Spleen (tissue), 11 donors: ENCODE measurements around the gene HSPB2. TPM values are rescaled to one million over a fixed set of nuclear protein-coding genes. Genes with fewer than 3 reads are reported as not detected.
A peak's percentile ranks its signal among the peaks of the same experiment; 100 is the strongest.

ENCODE experiments used
- DNase-seq: peaks from one replicate; pipeline ENCODE4 v3.0.0-alpha.2; 2020
- H3K27ac ChIP-seq, 8 donors: fragments of 200-600 bp; sonication (generic) in 7 of 8; 1 replicate in 4 of 8; 2 replicates in 4 of 8; pipeline versions ENCODE4 v1.5.0 to v1.8.0; 2016 to 2021; ENCODE audit warnings: inconsistent platforms in 4 of 8, mild to moderate bottlenecking in 4 of 8, moderate library complexity in 1 of 8
- H3K27me3 ChIP-seq, 7 donors: fragments of 200-600 bp; sonication (generic) in 6 of 7; replicated peaks in 1 of 7; 1 replicate in 4 of 7; 2 replicates in 3 of 7; pipeline versions ENCODE4 v1.5.0 to v1.8.0; 2016 to 2021; ENCODE audit warnings: inconsistent platforms in 3 of 7, mild to moderate bottlenecking in 1 of 7
- H3K36me3 ChIP-seq, 6 donors: fragments of 200-600 bp; sonication (generic) in 5 of 6; 1 replicate in 4 of 6; 2 replicates in 2 of 6; pipeline versions ENCODE4 v1.5.0 to v1.8.0; 2016 to 2021; ENCODE audit warnings: inconsistent platforms in 2 of 6
- H3K4me1 ChIP-seq, 6 donors: fragments of 200-600 bp; sonication (generic) in 5 of 6; 1 replicate in 3 of 6; 2 replicates in 3 of 6; pipeline versions ENCODE4 v1.5.0 to v1.8.0; 2016 to 2021; ENCODE audit warnings: inconsistent platforms in 3 of 6
- H3K4me3 ChIP-seq, 8 donors: fragments of 200-600 bp; sonication (generic) in 7 of 8; 1 replicate in 4 of 8; 2 replicates in 4 of 8; pipeline versions ENCODE4 v1.5.0 to v1.8.0; 2016 to 2021; ENCODE audit warnings: inconsistent platforms in 4 of 8, mild to moderate bottlenecking in 4 of 8, moderate library complexity in 2 of 8
- H3K9me3 ChIP-seq, 8 donors: fragments of 200-600 bp; sonication (generic) in 7 of 8; 1 replicate in 4 of 8; 2 replicates in 4 of 8; pipeline versions ENCODE4 v1.5.0 to v1.8.0; 2016 to 2021; ENCODE audit warnings: inconsistent platforms in 4 of 8
- CTCF ChIP-seq, 11 experiments: fragments of 200-600 bp in 7 of 11; fragments of 450-650 bp in 4 of 11; sonication (generic) in 4 of 11; IDR thresholded peaks in 8 of 11; conservative IDR thresholded peaks in 3 of 11; 1 replicate in 7 of 11; 2 replicates in 4 of 11; pipeline versions ENCODE4 v1.4.0 to v1.8.0; 2016 to 2021; ENCODE audit warnings: antibody characterized with exemption in 11 of 11, inconsistent platforms in 4 of 11, mild to moderate bottlenecking in 1 of 11
- POLR2A ChIP-seq, 3 donors: fragments of 450-650 bp; IDR thresholded peaks; one replicate each; pipeline ENCODE4 v1.5.1; 2017; ENCODE audit warnings: antibody characterized with exemption in 3 of 3, mild to moderate bottlenecking in 1 of 3
- POLR2AphosphoS5 ChIP-seq, 3 donors: sonication (generic); formaldehyde crosslinking; IDR thresholded peaks; one replicate each; pipeline ENCODE4 v1.5.1; 2017; ENCODE audit warnings: antibody characterized with exemption in 3 of 3
- WGBS, 5 donors: extraction: QIAGEN DNeasy Blood & Tissue Kit in 3 of 5; methylation state at CpG; one replicate each; pipeline versions ENCODE4 v1.1.5 to v1.1.7; 2013 to 2018; 5-methylcytosine and 5-hydroxymethylcytosine counted together
- intact Hi-C: fragments of 100-400 bp; cut with DNase I; formaldehyde crosslinking; loops from one replicate; pipeline ENCODE4 v1.15.0; 2023; ENCODE audit warnings: low total_unique reads
- polyA plus RNA-seq, 3 donors: library from polyadenylated mRNA; stranded (reverse); fragments of 200-250 nt; gene quantifications; one replicate each; pipeline ENCODE4 v1.2.1, GENCODE V29; 2013
- total RNA-seq, 7 donors: library from RNA; depleted of rRNA in 3 of 7; stranded (reverse); fragments of >200 nt in 3 of 7; fragmentation: NEBNext Ultra II Directional in 4 of 7; extraction: Animal tissue kit (Norgen Biotek cat#: 25700) in 4 of 7; gene quantifications; one replicate each; pipeline versions ENCODE4 v1.1.0 to v1.2.1, GENCODE V29; 2016 to 2021
- donor health status: healthy with polysubstance abuse.
- donor health status: DM: no; HTN: no; CAD: no; lungs with moderate emphysema.
- donor health status: DM: no; HTN: no; CAD: no.
- donor health status: Bipolar disorder and iron deficiency.
- donor health status: healthy.
- donor health status: DM: no; HTN: no; CAD: no.
- donor health status: DM: yes; HTN: yes; CAD: no.

The HSPB2 gene
- total and polyA plus RNA-seq, 10 donors: 0.60 to 6.0 (median 1.8) TPM; not detected in 2

DNA sequence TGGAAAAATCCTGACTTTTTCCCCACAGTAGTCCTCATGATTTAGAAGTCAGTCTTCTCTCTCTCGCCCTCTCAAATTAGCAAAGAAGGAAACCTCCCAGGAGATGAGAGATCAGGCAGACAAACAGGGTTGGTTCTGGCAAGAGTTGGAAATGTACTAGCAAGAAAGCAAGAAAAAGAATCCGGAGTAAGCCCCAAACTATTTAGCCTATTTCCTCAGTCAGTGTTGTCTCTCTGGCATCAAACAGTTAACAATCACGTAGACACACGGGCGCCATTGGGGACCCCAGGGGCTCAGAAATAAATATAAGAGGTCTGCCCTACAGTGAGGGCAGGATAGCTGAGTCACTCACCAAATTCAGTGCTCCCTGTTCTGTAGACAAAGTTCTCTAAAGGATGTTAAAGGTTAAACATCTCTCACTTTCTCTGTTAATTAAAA lies 10.8 kb downstream of the HSPB2 start:
- peaks cover 0 to 6% (median 0%) of the 10 kb centered on the region in 7 donors for H3K27me3 ChIP-seq
- H3K4me3 ChIP-seq: no peak overlapping the region
- H3K36me3 ChIP-seq: no peaks in the 10 kb centered on the region
- WGBS, 5 donors: 39 to 65% (median 61%) methylated on average over 5 of the region's 5 CpGs
- H3K27ac ChIP-seq: peak overlapping the region in 5 of 8 donors; percentile 43 to 71 (median 62)
- no peaks in the 10 kb centered on the region for H3K9me3 ChIP-seq
- intact Hi-C loops: no loop called here
- TF ChIP-seq POLR2A (IDR thresholded peaks at IDR 0.05) (no peak), POLR2AphosphoS5 (IDR thresholded peaks at IDR 0.05) (no peak), CTCF (IDR thresholded peaks at IDR 0.05 in 8 of 11, conservative IDR thresholded peaks at IDR 0.05 in 3 of 11) (no peak)
- H3K4me1 ChIP-seq: peaks cover 5 to 32% (median 14%) of the 10 kb centered on the region in 6 donors
- DNase-seq: no peak

GRCh38 chr11:111923951-111924350 lies 11.4 kb downstream of the HSPB2 start:
- no peak for TF ChIP-seq CTCF (IDR thresholded peaks at IDR 0.05 in 8 of 11, conservative IDR thresholded peaks at IDR 0.05 in 3 of 11)
- no peak for TF ChIP-seq POLR2AphosphoS5 (IDR thresholded peaks at IDR 0.05)
- no peak for TF ChIP-seq POLR2A (IDR thresholded peaks at IDR 0.05)
- Histone ChIP-seq H3K4me3 (no peak overlapping the region), H3K27ac (peak overlapping the region in 5 of 8 donors; percentile 43 to 71 (median 62)), H3K36me3 (no peaks in the 10 kb centered on the region), H3K27me3 (peaks cover 0 to 3% (median 0%) of the 10 kb centered on the region in 7 donors), H3K9me3 (no peaks in the 10 kb centered on the region), H3K4me1 (peaks cover 5 to 32% (median 14%) of the 10 kb centered on the region in 6 donors)
- no peak for DNase-seq
- intact Hi-C loops: no loop called here

DNA sequence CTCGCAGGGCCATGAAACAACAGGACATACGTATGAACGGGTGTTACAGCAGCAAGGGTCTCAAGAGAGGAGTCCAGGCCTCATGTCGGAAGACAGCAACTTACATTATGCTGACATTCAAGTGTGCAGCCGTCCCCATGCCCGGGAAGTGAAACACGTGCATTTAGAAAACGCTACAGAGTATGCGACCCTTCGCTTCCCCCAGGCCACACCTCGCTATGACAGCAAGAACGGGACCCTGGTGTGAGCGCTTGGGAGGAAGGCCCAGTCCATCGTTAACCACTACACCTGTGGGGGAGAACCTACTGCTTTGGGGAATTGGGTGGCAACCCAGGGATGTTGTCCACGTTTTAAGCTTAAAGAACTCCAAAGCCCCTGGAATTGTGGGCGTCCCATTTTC lies 13.4 kb downstream of the HSPB2 start:
- Histone ChIP-seq H3K27me3 (no peaks in the 10 kb centered on the region), H3K9me3 (no peaks in the 10 kb centered on the region), H3K36me3 (no peaks in the 10 kb centered on the region), H3K27ac (peak overlapping the region; percentile 71 to 90 (median 80)), H3K4me1 (peaks cover 5 to 32% (median 14%) of the 10 kb centered on the region in 6 donors), H3K4me3 (peak overlapping the region in 2 of 8 donors; percentile 51 to 74)
- TF ChIP-seq POLR2A (IDR thresholded peaks at IDR 0.05) (no peak), POLR2AphosphoS5 (IDR thresholded peaks at IDR 0.05) (no peak), CTCF (IDR thresholded peaks at IDR 0.05 in 8 of 11, conservative IDR thresholded peaks at IDR 0.05 in 3 of 11) (no peak)
- 92 to 97% (median 95%) methylated on average over 16 of the region's 16 CpGs for WGBS, 5 donors
- intact Hi-C loops: loop anchor here (2.0 kb wide), 1 partner anchor 47 kb away; the partner anchor contains the start of genes CFAP68 and FDXACB1
- DNase-seq: peak; percentile 85

GRCh38 chr11:111926505-111927391 lies 14.2 kb downstream of the HSPB2 start:
- TF ChIP-seq CTCF (IDR thresholded peaks at IDR 0.05 in 8 of 11, conservative IDR thresholded peaks at IDR 0.05 in 3 of 11) (peak in 3 of 11 experiments; percentile 9 to 47 (median 39)), POLR2AphosphoS5 (IDR thresholded peaks at IDR 0.05) (peak; percentile 74 to 81 (median 78)), POLR2A (IDR thresholded peaks at IDR 0.05) (no peak)
- H3K27me3 ChIP-seq: no peaks in the 10 kb centered on the region
- peak; percentile 99 for DNase-seq
- H3K36me3 ChIP-seq: no peaks in the 10 kb centered on the region
- H3K27ac ChIP-seq: peak overlapping the region; percentile 71 to 90 (median 80)
- peak overlapping the region; percentile 28 to 74 (median 44) for H3K4me3 ChIP-seq
- 1% methylated on average over 34 to 47 of the region's 47 CpGs for WGBS, 5 donors
- H3K4me1 ChIP-seq: peaks cover 5 to 35% (median 16%) of the 10 kb centered on the region in 6 donors
- H3K9me3 ChIP-seq: no peaks in the 10 kb centered on the region
- intact Hi-C loops: loop anchor here (2.0 kb wide), 1 partner anchor 48 kb away; the partner anchor contains the start of genes CFAP68 and FDXACB1
